GM23338 (cell line): Measurements from ENCODE around the gene OR1K1. TPM values are rescaled to one million over a fixed set of nuclear protein-coding genes. Genes with fewer than 3 reads are reported as not detected.

ENCODE experiments used
- ATAC-seq: fragments of 200-7000 bp; cut with Tn5 transposase; 3 replicates; pipeline ENCODE4 v1.9.1; 2020
- DNase-seq: peaks from one replicate; pipeline ENCODE4 v3.0.0-alpha.2; 2015; ENCODE audit warnings: low spot score
- H2AFZ ChIP-seq: fragments of 200-600 bp; sonication (generic); 2 replicates; pipeline ENCODE4 v1.8.0; 2016; ENCODE audit warnings: antibody characterized with exemption, mild to moderate bottlenecking, moderate library complexity
- H3F3A ChIP-seq: fragments of 200-600 bp; sonication (generic); replicated peaks from 2 replicates; pipeline ENCODE4 v1.8.0; 2017; ENCODE audit warnings: antibody characterized with exemption, mixed run types, low read depth
- H3K27ac ChIP-seq: fragments of 200-600 bp; sonication (generic); 2 replicates; pipeline ENCODE4 v1.6.1; 2016; ENCODE audit warnings: low read depth
- H3K27me3 ChIP-seq: fragments of 200-600 bp; sonication (generic); 2 replicates; pipeline ENCODE4 v1.8.0; 2016; ENCODE audit warnings: mild to moderate bottlenecking, mixed run types, moderate library complexity; ENCODE audit not compliant: insufficient read depth
- H3K36me3 ChIP-seq: fragments of 200-600 bp; sonication (generic); 2 replicates; pipeline ENCODE4 v1.8.0; 2016; ENCODE audit warnings: mild to moderate bottlenecking; ENCODE audit not compliant: insufficient read depth
- H3K4me1 ChIP-seq: fragments of 200-600 bp; sonication (generic); 2 replicates; pipeline ENCODE4 v1.8.0; 2016; ENCODE audit warnings: mild to moderate bottlenecking, moderate library complexity; ENCODE audit not compliant: insufficient read depth
- H3K4me2 ChIP-seq: fragments of 200-600 bp; sonication (generic); 2 replicates; pipeline ENCODE4 v1.7.1; 2017; ENCODE audit warnings: mixed run types
- H3K4me3 ChIP-seq: fragments of 200-600 bp; sonication (generic); 2 replicates; pipeline ENCODE4 v1.6.1; 2016; ENCODE audit warnings: mixed run types
- H3K79me2 ChIP-seq: fragments of 200-600 bp; sonication (generic); replicated peaks from 2 replicates; pipeline ENCODE4 v1.8.0; 2017; ENCODE audit warnings: mild to moderate bottlenecking; ENCODE audit not compliant: insufficient read depth
- H3K9me2 ChIP-seq: fragments of 200-600 bp; sonication (generic); 2 replicates; pipeline ENCODE4 v1.8.0; 2017; ENCODE audit not compliant: insufficient read depth
- H4K20me1 ChIP-seq: fragments of 200-600 bp; sonication (generic); replicated peaks from 2 replicates; pipeline ENCODE4 v1.8.0; 2017; ENCODE audit warnings: mild to moderate bottlenecking; ENCODE audit not compliant: insufficient read depth
- H3K27ac Mint-ChIP-seq: 2 replicates; pipeline ENCODE4 v1.8.0; 2020; ENCODE audit warnings: inconsistent platforms, mild to moderate bottlenecking, moderate library complexity, mixed read lengths
- H3K27me3 Mint-ChIP-seq: 3 replicates; pipeline ENCODE4 v1.8.0; 2022; ENCODE audit warnings: low read depth, mild to moderate bottlenecking, moderate library complexity, mixed read lengths, inconsistent platforms; ENCODE audit not compliant: insufficient read depth, poor library complexity
- H3K36me3 Mint-ChIP-seq: 3 replicates; pipeline ENCODE4 v1.8.0; 2021; ENCODE audit warnings: low read depth, mild to moderate bottlenecking, inconsistent platforms, moderate library complexity, mixed read lengths
- H3K4me1 Mint-ChIP-seq: 3 replicates; pipeline ENCODE4 v1.8.0; 2020; ENCODE audit warnings: mild to moderate bottlenecking, inconsistent platforms, mixed read lengths
- H3K4me3 Mint-ChIP-seq: 3 replicates; pipeline ENCODE4 v1.8.0; 2021; ENCODE audit warnings: moderate library complexity, mild to moderate bottlenecking, inconsistent platforms, mixed read lengths
- H3K9me3 Mint-ChIP-seq: 3 replicates; pipeline ENCODE4 v1.8.0; 2020; ENCODE audit warnings: moderate library complexity, mild to moderate bottlenecking, inconsistent platforms, mixed read lengths
- CREB1 ChIP-seq: fragments of 250-450 bp; sonication (Bioruptor Pico); IDR thresholded peaks from 2 replicates; pipeline ENCODE4 v1.5.0; 2020; ENCODE audit warnings: low read depth, mild to moderate bottlenecking, moderate library complexity
- CTCF ChIP-seq, 2 experiments: fragments of 200-600 bp in 1 of 2; sonication (generic) in 1 of 2; conservative IDR thresholded peaks; 2 replicates each; pipeline versions ENCODE4 v1.5.1 to v1.6.1; 2016 to 2017; ENCODE audit warnings: antibody characterized with exemption in 2 of 2, low read depth in 2 of 2, mild to moderate bottlenecking in 2 of 2, moderate library complexity in 1 of 2
- ETS1 ChIP-seq: IDR thresholded peaks from 2 replicates; pipeline ENCODE4 v1.6.1; 2016; ENCODE audit warnings: antibody characterized with exemption
- EZH2 ChIP-seq: fragments of 200-600 bp; sonication (generic); IDR thresholded peaks from one replicate; pipeline ENCODE4 v1.8.0; 2017; ENCODE audit warnings: antibody characterized with exemption, mild to moderate bottlenecking, low read depth; ENCODE audit not compliant: unreplicated experiment
- EZH2phosphoT487 ChIP-seq: fragments of 200-600 bp; sonication (generic); IDR thresholded peaks from one replicate; pipeline ENCODE4 v1.8.1; 2018; ENCODE audit warnings: antibody characterized with exemption; ENCODE audit not compliant: unreplicated experiment
- JUNB ChIP-seq: IDR thresholded peaks from one replicate; pipeline ENCODE4 v1.6.1; 2016; ENCODE audit warnings: antibody characterized with exemption; ENCODE audit not compliant: unreplicated experiment
- NANOG ChIP-seq: IDR thresholded peaks from 2 replicates; pipeline ENCODE4 v1.6.1; 2016; ENCODE audit warnings: antibody characterized with exemption, borderline replicate concordance
- POLR2AphosphoS5 ChIP-seq: IDR thresholded peaks from 2 replicates; pipeline ENCODE4 v1.6.1; 2016; ENCODE audit warnings: antibody characterized with exemption, low read depth
- REST ChIP-seq: IDR thresholded peaks from one replicate; pipeline ENCODE4 v1.6.1; 2018; ENCODE audit warnings: antibody characterized with exemption; ENCODE audit not compliant: unreplicated experiment
- STAT1 ChIP-seq: IDR thresholded peaks from one replicate; pipeline ENCODE4 v1.6.1; 2016; ENCODE audit warnings: antibody characterized with exemption; ENCODE audit not compliant: unreplicated experiment
- ZNF114 ChIP-seq: fragments of 250-450 bp; sonication (Bioruptor Pico); IDR thresholded peaks from 2 replicates; pipeline ENCODE4 v1.5.0; 2020; ENCODE audit warnings: mild to moderate bottlenecking, moderate library complexity
- ZNF331 ChIP-seq: fragments of 250-450 bp; sonication (Bioruptor Pico); IDR thresholded peaks from 2 replicates; pipeline ENCODE4 v1.5.0; 2020; ENCODE audit warnings: low read depth, mild to moderate bottlenecking, moderate library complexity
- ZNF462 ChIP-seq: fragments of 250-450 bp; sonication (Bioruptor Pico); IDR thresholded peaks from 2 replicates; pipeline ENCODE4 v1.5.0; 2020; ENCODE audit warnings: mild to moderate bottlenecking, moderate library complexity
- polyA plus RNA-seq: library from polyadenylated mRNA; unstranded; fragments of >200 nt; fragmentation: Nextera tagmentation; extraction: Ambion mirVana; gene quantifications from 2 replicates; pipeline ENCODE4 v1.2.1, GENCODE V29; 2016
- total RNA-seq: library from RNA; depleted of rRNA; stranded (reverse); fragments of >200 nt; shearing (Covaris generic); gene quantifications from 2 replicates; pipeline ENCODE4 v1.2.3, GENCODE V29; 2014

The OR1K1 gene
- total and polyA plus RNA-seq, 2 experiments from 2014 or later: not detected

- H3K27ac ChIP-seq: no peak overlapping the region
- ATAC-seq: no peak
- H3K36me3 ChIP-seq: peaks cover 19% of the 10 kb centered on the region
- Mint-ChIP-seq H3K27me3 (peaks cover 2% of the 10 kb centered on the region), H3K4me1 (no peaks in the 10 kb centered on the region), H3K9me3 (no peaks in the 10 kb centered on the region), H3K36me3 (peaks cover 32% of the 10 kb centered on the region), H3K4me3 (no peak overlapping the region), H3K27ac (no peak overlapping the region)
- TF ChIP-seq ZNF462 (CRISPR knock-in tag) (no peak), POLR2AphosphoS5 (no peak), CTCF (conservative IDR thresholded peaks at IDR 0.05; ENCODE audit: low read depth in 2 of 2) (no peak), EZH2 (no peak), REST (no peak), STAT1 (no peak), EZH2phosphoT487 (no peak), ETS1 (no peak), ZNF331 (CRISPR knock-in tag) (no peak), NANOG (no peak), JUNB (no peak), CREB1 (no peak), ZNF114 (CRISPR knock-in tag) (no peak)
- DNase-seq: no peak
- H4K20me1 ChIP-seq: no peaks in the 10 kb centered on the region
- H3K4me3 ChIP-seq: no peak overlapping the region
- no peak overlapping the region for H3K4me2 ChIP-seq
- H2AFZ ChIP-seq: no peak overlapping the region
- no peaks in the 10 kb centered on the region for H3K9me2 ChIP-seq
- no peaks in the 10 kb centered on the region for H3K79me2 ChIP-seq
- no peaks in the 10 kb centered on the region for H3K27me3 ChIP-seq
- H3K4me1 ChIP-seq: no peaks in the 10 kb centered on the region
- no peaks in the 10 kb centered on the region for H3F3A ChIP-seq
These were observed 45.2 kb downstream of the OR1K1 start for GRCh38 chr9:122845116-122845515.
